Type B pancreatic cell (in vitro differentiated cells): ENCODE measurements around the gene GNB1L. TPM values are rescaled to one million over a fixed set of nuclear protein-coding genes. Genes with fewer than 3 reads are reported as not detected.

ENCODE experiments used
- DNase-seq: peaks from one replicate; pipeline ENCODE4 v3.0.0; 2021; ENCODE audit warnings: mixed read lengths; ENCODE audit not compliant: unreplicated experiment; ENCODE audit errors: extremely low spot score
- H3K27ac Mint-ChIP-seq: 2 replicates; pipeline ENCODE4 v1.8.0; 2021; ENCODE audit warnings: mild to moderate bottlenecking, mixed read lengths
- H3K27me3 Mint-ChIP-seq: 2 replicates; pipeline ENCODE4 v1.8.0; 2021; ENCODE audit warnings: mixed read lengths
- H3K36me3 Mint-ChIP-seq: 2 replicates; pipeline ENCODE4 v1.8.0; 2021; ENCODE audit warnings: mixed read lengths
- H3K4me1 Mint-ChIP-seq: one replicate; pipeline ENCODE4 v1.8.0; 2021; ENCODE audit warnings: mixed read lengths; ENCODE audit not compliant: unreplicated experiment
- H3K4me3 Mint-ChIP-seq: 2 replicates; pipeline ENCODE4 v1.8.0; 2021; ENCODE audit warnings: mild to moderate bottlenecking, mixed read lengths
- H3K9me3 Mint-ChIP-seq: 2 replicates; pipeline ENCODE4 v1.8.0; 2021; ENCODE audit warnings: mixed read lengths
- total RNA-seq: library from RNA; stranded (reverse); gene quantifications from 2 replicates; pipeline ENCODE4 v1.2.1, GENCODE V29; 2021; ENCODE audit warnings: low replicate concordance
- TF ChIP-seq, protein P1 (sequence below): fragments of 200-600 bp; sonication (generic); conservative IDR thresholded peaks from 2 replicates; pipeline ENCODE4 v1.5.0; 2021; ENCODE audit warnings: antibody characterized with exemption, mild to moderate bottlenecking

The GNB1L gene
- total RNA-seq, 1 donor from 2014 or later: 7.7 TPM

DNA sequence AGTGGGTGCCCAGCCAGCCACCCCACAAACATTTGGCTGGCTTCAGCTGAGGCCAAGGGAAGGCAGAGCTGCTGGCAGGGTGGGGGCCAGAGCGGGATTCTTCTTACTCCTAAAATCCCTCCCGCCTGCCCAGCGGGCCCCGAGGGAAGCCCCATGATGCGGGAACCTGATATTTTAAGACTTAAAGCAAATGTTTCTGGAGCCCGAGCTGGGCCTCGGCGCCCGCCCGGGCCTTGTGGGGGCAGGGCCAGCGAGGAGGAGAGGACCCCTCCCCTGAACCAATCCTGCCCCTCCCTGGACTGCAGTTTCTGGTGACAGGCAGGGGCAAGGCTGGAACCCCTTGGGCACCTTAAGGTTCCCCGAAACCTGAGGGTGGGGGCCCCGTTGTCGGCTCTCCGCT is 114.1 kb downstream of the GNB1L start:
- no peak for DNase-seq
- H3K36me3 Mint-ChIP-seq: no peaks in the 10 kb centered on the region
- H3K9me3 Mint-ChIP-seq: no peaks in the 10 kb centered on the region

DNA sequence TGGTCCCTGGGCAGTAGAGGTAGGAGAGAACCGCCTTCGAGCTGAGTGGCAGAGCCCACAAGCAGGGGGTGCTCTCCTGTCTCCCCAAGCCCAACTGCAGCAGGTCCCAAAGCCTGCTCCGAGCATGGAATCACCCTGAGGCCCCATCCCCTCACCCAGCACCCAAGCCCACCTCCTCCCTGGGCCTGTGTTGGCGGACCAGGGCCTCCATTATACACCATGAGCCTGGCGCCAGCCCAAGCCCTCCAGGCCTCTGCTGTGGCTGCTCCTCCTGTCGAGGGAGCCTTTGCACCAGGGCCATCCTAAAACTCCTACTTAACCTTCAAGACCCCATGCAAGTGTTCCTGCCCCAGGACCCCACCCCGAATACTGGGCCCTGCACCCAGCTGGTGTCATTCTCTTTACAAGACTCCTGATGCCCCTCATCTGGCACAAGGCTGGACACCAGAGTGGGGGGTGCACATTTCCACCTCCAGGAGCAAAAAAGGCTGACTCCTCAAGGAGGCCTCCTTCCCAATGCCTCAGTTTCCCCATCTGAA is 114.7 kb downstream of the GNB1L start:
- Mint-ChIP-seq H3K27ac (no peak overlapping the region), H3K4me3 (no peak overlapping the region), H3K36me3 (no peaks in the 10 kb centered on the region), H3K4me1 (no peaks in the 10 kb centered on the region), H3K9me3 (no peaks in the 10 kb centered on the region), H3K27me3 (no peaks in the 10 kb centered on the region)
- no peak for DNase-seq
- TF ChIP-seq, protein P1, sequence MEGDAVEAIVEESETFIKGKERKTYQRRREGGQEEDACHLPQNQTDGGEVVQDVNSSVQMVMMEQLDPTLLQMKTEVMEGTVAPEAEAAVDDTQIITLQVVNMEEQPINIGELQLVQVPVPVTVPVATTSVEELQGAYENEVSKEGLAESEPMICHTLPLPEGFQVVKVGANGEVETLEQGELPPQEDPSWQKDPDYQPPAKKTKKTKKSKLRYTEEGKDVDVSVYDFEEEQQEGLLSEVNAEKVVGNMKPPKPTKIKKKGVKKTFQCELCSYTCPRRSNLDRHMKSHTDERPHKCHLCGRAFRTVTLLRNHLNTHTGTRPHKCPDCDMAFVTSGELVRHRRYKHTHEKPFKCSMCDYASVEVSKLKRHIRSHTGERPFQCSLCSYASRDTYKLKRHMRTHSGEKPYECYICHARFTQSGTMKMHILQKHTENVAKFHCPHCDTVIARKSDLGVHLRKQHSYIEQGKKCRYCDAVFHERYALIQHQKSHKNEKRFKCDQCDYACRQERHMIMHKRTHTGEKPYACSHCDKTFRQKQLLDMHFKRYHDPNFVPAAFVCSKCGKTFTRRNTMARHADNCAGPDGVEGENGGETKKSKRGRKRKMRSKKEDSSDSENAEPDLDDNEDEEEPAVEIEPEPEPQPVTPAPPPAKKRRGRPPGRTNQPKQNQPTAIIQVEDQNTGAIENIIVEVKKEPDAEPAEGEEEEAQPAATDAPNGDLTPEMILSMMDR: no peak

More for the DNA sequence above, 114.1 kb downstream of the GNB1L start:
- no peak overlapping the region for H3K27ac Mint-ChIP-seq
- H3K27me3 Mint-ChIP-seq: no peaks in the 10 kb centered on the region
- H3K4me1 Mint-ChIP-seq: no peaks in the 10 kb centered on the region
- no peak overlapping the region for H3K4me3 Mint-ChIP-seq
- TF ChIP-seq, protein P1: no peak

DNA sequence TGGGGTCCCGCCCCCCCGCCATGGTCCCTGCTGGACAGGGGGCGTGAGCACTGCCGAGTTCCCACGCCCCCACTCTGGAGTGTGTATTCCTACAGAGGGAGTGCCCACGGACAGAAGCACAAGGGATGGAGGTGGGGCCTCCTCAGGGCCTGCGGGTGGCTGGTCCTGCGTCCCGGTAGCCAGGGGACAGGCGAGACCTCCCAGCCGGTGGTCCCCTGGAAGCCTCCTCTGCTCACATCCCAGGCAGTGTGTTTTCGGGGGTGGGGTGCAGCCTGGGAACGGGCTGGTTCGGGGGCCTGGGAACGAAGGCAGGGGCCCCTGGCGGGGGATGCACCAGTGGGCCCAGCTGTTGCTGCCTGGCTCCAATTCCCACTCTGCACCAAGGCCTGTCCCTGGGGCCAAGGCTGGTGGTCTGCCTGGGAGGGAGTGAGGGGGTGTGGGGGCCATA is 115.2 kb downstream of the GNB1L start:
- no peaks in the 10 kb centered on the region for H3K27me3 Mint-ChIP-seq
- H3K4me1 Mint-ChIP-seq: no peaks in the 10 kb centered on the region
- H3K9me3 Mint-ChIP-seq: no peaks in the 10 kb centered on the region
- DNase-seq: no peak
- TF ChIP-seq, protein P1: no peak
- no peaks in the 10 kb centered on the region for H3K36me3 Mint-ChIP-seq
- no peak overlapping the region for H3K27ac Mint-ChIP-seq
- H3K4me3 Mint-ChIP-seq: no peak overlapping the region

DNA sequence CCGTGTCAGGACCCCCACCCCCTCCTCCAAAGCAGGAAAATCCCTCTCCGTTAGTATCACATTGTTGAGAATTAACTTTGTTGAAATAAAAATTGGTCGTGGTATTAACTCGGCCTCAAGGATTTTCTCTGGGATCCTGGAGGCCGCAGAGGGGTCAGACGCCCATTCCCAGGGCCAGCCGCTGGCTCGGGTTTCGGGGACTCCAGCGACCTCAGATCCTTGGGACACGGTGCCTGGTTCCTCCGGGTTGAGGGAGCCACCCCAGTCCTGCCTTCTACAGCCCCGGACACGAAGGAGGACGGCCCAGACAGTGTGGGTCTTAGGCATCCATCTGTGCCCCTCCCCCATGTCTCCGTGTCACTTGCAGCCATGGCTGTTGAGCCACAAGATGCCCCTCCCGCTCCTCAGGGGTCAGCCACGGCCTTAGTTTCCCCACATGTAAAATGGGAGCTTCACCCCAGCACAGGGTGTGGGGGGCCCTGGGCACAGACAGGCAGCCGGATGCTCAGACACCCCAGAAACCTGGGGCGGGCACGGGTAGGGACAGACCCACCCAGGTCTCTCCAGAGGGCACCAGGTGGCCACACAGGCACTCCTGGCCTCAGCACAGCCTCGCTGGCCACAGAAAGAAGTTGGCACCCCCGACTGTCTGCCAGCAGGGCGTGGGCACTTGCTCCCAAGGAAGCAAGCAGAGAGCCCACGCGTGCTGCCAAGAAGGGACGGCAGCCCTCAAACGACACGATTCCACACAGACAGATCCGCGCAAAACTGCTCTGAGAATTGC is 115.8 kb downstream of the GNB1L start:
- Mint-ChIP-seq H3K4me3 (no peak overlapping the region), H3K27ac (no peak overlapping the region), H3K4me1 (no peaks in the 10 kb centered on the region), H3K27me3 (no peaks in the 10 kb centered on the region), H3K9me3 (no peaks in the 10 kb centered on the region), H3K36me3 (no peaks in the 10 kb centered on the region)
- no peak for DNase-seq
- TF ChIP-seq, protein P1: no peak

DNA sequence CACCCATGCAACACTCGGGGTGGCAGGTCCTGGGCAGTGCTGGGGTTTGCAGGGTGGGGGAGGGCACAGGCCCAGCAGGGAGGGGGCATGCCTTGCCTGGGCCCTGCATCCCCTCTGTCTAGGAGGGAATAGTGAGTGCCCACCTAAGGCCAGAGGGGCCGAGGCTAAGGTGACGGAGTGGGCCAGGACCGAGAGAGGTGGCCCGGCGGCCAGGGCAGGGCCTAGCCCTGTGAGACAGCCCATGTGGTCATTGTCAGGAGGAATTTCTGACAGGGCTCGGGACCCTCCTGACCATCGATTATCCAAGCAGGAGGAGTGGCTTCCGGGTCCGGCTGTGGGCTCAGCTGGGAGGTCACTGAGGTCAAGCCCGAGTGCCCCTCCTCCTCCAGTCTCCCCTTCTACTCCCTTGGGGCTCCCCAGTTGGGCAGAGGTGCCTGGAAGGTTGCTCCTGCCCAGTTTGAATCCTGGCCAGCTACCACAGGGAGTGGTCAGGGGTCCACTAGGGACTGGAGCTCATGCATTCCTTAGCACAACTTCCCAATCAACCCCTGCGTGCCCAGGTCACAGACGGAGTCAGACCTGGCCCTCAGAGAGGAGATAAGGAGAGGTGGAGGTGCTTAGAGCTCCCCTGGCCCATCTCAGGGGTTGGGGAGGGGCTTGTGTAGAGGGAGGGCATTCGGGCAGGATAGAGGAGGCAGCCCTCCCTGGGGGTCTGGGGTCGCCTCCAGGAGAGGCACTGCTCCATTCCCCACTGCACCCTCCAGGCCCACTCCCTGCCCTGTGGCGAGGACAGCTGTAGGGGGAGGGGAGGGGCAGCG is 116.6 kb downstream of the GNB1L start:
- Mint-ChIP-seq H3K4me3 (no peak overlapping the region), H3K9me3 (no peaks in the 10 kb centered on the region), H3K36me3 (no peaks in the 10 kb centered on the region), H3K27me3 (no peaks in the 10 kb centered on the region), H3K27ac (no peak overlapping the region), H3K4me1 (no peaks in the 10 kb centered on the region)
- TF ChIP-seq, protein P1: no peak
- no peak for DNase-seq
